ENCODE data around the gene CAMKV.
A peak's percentile ranks its signal among the peaks of the same experiment; 100 is the strongest.

GRCh38 chr3:49906073-49906743 is 36.5 kb upstream of the CAMKV start:
- peak in 3 of 4 experiments; percentile 69 to 75 (median 72) for TF ChIP-seq CTCF (IDR thresholded peaks at IDR 0.05)
- TF ChIP-seq EP300 (IDR thresholded peaks at IDR 0.05), result no peak
- TF ChIP-seq POLR2AphosphoS5 (IDR thresholded peaks at IDR 0.05), result no peak
- no peak for TF ChIP-seq POLR2A (IDR thresholded peaks at IDR 0.05)
